CD14-positive monocyte (primary cell): ENCODE data around the gene SSH3. TPM values are rescaled to one million over a fixed set of nuclear protein-coding genes. Genes with fewer than 3 reads are reported as not detected.
A peak's percentile ranks its signal among the peaks of the same experiment; 100 is the strongest.

Experiments
- DNase-seq, 3 donors: peaks; one replicate each; pipeline ENCODE4 v3.0.0-alpha.2; 2011 to 2022
- H2AFZ ChIP-seq: 2 replicates; pipeline ENCODE4 v1.6.0; 2012; ENCODE audit warnings: mild to moderate bottlenecking, low read depth, low read length, inconsistent platforms; ENCODE audit not compliant: insufficient read depth, poor library complexity, severe bottlenecking
- H3K27ac ChIP-seq, 2 donors: 1 replicate in 1 of 2; 2 replicates in 1 of 2; pipeline ENCODE4 v1.5.1; 2012 to 2013; ENCODE audit warnings: low read length in 2 of 2, control low read depth in 1 of 2, inconsistent platforms in 1 of 2, low read depth in 1 of 2, mild to moderate bottlenecking in 1 of 2
- H3K27me3 ChIP-seq, 2 donors: one replicate each; pipeline versions ENCODE4 v1.6.0 to v1.6.1; 2011 to 2013; ENCODE audit warnings: low read length in 2 of 2; ENCODE audit not compliant: control insufficient read depth in 2 of 2, insufficient read depth in 2 of 2
- H3K36me3 ChIP-seq, 2 donors: replicated peaks in 1 of 2; 1 replicate in 1 of 2; 2 replicates in 1 of 2; pipeline versions ENCODE4 v1.5.1 to v1.6.1; 2012 to 2013; ENCODE audit warnings: low read length in 2 of 2, control low read depth in 1 of 2, inconsistent platforms in 1 of 2, mild to moderate bottlenecking in 1 of 2; ENCODE audit not compliant: insufficient read depth in 2 of 2, control insufficient read depth in 1 of 2
- H3K4me1 ChIP-seq, 2 donors: 1 replicate in 1 of 2; 2 replicates in 1 of 2; pipeline versions ENCODE4 v1.5.1 to v1.6.1; 2012 to 2013; ENCODE audit warnings: low read length in 2 of 2, control low read depth in 1 of 2, inconsistent platforms in 1 of 2, mild to moderate bottlenecking in 1 of 2, moderate library complexity in 1 of 2; ENCODE audit not compliant: insufficient read depth in 2 of 2, control insufficient read depth in 1 of 2
- H3K4me2 ChIP-seq: replicated peaks from 2 replicates; pipeline ENCODE3; 2012; ENCODE audit warnings: low read length, moderate library complexity, mild to moderate bottlenecking; ENCODE audit not compliant: poor library complexity, severe bottlenecking; ENCODE audit errors: extremely low read depth
- H3K4me3 ChIP-seq, 3 experiments: fragments of 200-600 bp in 1 of 3; sonication (generic) in 1 of 3; replicated peaks in 1 of 3; 1 replicate in 2 of 3; 2 replicates in 1 of 3; pipeline ENCODE4 v1.5.1; 2011 to 2013; ENCODE audit warnings: low read length in 3 of 3, mild to moderate bottlenecking in 3 of 3, control low read depth in 2 of 3, low read depth in 2 of 3, inconsistent platforms in 1 of 3, moderate library complexity in 1 of 3
- H3K79me2 ChIP-seq: 2 replicates; pipeline ENCODE4 v1.6.0; 2012; ENCODE audit warnings: mild to moderate bottlenecking, control low read depth, inconsistent platforms, low read length, moderate library complexity; ENCODE audit not compliant: insufficient read depth
- H3K9ac ChIP-seq: 2 replicates; pipeline ENCODE4 v1.6.0; 2017; ENCODE audit warnings: low read length, mild to moderate bottlenecking; ENCODE audit not compliant: insufficient read depth, poor library complexity, severe bottlenecking
- H3K9me3 ChIP-seq, 2 donors: replicated peaks in 1 of 2; 1 replicate in 1 of 2; 2 replicates in 1 of 2; pipeline versions ENCODE4 v1.5.1 to v1.6.1; 2012 to 2013; ENCODE audit warnings: low read length in 2 of 2, control low read depth in 1 of 2; ENCODE audit not compliant: control insufficient read depth in 1 of 2, insufficient read depth in 1 of 2
- H4K20me1 ChIP-seq: 2 replicates; pipeline ENCODE4 v1.6.0; 2012; ENCODE audit warnings: mild to moderate bottlenecking, low read length, control low read depth, moderate library complexity; ENCODE audit not compliant: insufficient read depth
- H3K27ac Mint-ChIP-seq, 7 donors: one replicate each; pipeline ENCODE4 v1.8.0; 2020; ENCODE audit warnings: mild to moderate bottlenecking in 7 of 7, mixed read lengths in 7 of 7, moderate library complexity in 6 of 7, inconsistent platforms in 2 of 7
- H3K27me3 Mint-ChIP-seq, 3 donors: one replicate each; pipeline ENCODE4 v1.8.0; 2021 to 2022; ENCODE audit warnings: low read depth in 3 of 3, mild to moderate bottlenecking in 3 of 3, mixed read lengths in 3 of 3, moderate library complexity in 3 of 3, inconsistent platforms in 1 of 3
- H3K36me3 Mint-ChIP-seq, 2 donors: one replicate each; pipeline ENCODE4 v1.8.0; 2020; ENCODE audit warnings: mixed read lengths in 2 of 2, inconsistent platforms in 1 of 2, mild to moderate bottlenecking in 1 of 2
- H3K4me1 Mint-ChIP-seq: one replicate; pipeline ENCODE4 v1.8.0; 2020; ENCODE audit warnings: mild to moderate bottlenecking, mixed read lengths
- H3K4me3 Mint-ChIP-seq, 2 donors: one replicate each; pipeline ENCODE4 v1.8.0; 2020; ENCODE audit warnings: mild to moderate bottlenecking in 2 of 2, mixed read lengths in 2 of 2, moderate library complexity in 1 of 2
- H3K9me3 Mint-ChIP-seq, 7 donors: one replicate each; pipeline ENCODE4 v1.8.0; 2020 to 2022; ENCODE audit warnings: mixed read lengths in 7 of 7, mild to moderate bottlenecking in 6 of 7, moderate library complexity in 6 of 7, inconsistent platforms in 2 of 7
- WGBS: methylation state at CpG from one replicate; pipeline ENCODE4 v1.1.5; 2013; ENCODE audit warnings: missing lambda C conversion rate; ENCODE audit not compliant: insufficient coverage; 5-methylcytosine and 5-hydroxymethylcytosine counted together
- intact Hi-C, 2 donors: fragments of 100-400 bp; cut with micrococcal nuclease; formaldehyde crosslinking; loops; one replicate each; pipeline versions ENCODE4 v1.15.0 to v1.15.1; 2023
- polyA plus RNA-seq, 3 donors: library from polyadenylated mRNA; depleted of rRNA in 1 of 3; unstranded in 2 of 3; stranded (reverse) in 1 of 3; fragments of 300-500 nt in 2 of 3; fragments of >200 nt in 1 of 3; fragmentation: Illumina TruSeq in 2 of 3; gene quantifications; 1 replicate in 2 of 3; 2 replicates in 1 of 3; pipeline ENCODE4 v1.2.3, GENCODE V29; 2012 to 2021
- TF ChIP-seq, protein P1 (sequence below): fragments of 200-600 bp; IDR thresholded peaks from one replicate; pipeline ENCODE4 v1.8.0; 2022; ENCODE audit warnings: antibody characterized with exemption, mild to moderate bottlenecking

The SSH3 gene
- polyA plus RNA-seq, 3 donors: 3.6 to 23.3 (median 5.8) TPM

DNA sequence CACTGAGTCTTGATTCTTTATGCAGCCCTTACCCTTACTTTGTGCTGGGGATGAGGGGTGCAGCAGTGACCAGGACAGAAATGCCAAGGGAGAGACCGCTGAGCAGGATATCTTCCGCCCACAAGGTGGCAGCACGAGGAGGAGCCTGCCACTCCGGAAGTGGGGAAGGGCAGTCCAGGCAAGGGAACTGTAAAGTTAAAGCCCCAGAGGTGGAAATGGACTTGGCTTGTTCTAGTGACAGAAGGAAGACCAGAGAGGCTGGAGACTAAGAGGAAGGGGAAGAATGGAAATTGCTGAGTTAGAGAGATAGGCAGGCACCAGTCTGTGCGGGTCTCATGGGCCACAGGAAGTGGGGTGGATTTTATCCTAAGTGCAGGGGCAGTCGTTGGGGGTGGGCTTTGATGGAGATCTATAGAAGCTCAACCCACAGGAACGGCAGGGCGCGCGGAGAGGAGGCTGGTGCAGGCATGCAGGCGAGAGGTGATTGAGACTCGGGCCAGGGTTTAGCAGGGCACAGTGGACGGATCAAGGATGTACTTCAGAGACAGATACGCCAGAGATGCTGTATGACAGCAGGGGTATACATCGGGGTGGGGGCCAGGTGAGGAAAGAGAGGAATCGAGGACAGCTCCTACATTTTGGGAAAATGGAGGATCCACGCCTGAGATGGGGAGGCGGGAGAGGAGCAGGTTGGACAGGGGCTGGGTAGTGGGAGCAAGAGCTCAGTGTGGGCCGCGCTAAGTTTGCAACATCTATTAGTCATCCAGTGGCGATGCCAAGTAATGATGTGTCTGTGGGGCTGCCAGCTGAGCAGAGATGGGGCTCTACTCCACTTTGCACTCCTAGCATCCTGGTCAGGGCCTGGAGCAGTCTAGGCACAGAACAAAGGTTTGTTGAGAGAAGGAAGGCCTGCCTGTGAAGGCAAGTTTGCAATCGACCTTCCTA is 40.3 kb upstream of the SSH3 start:
- intact Hi-C loops: loop anchor here in 1 of 2 donors (2.0 to 5.0 kb wide), 2 partner anchors 54 to 119 kb away; no protein-coding TSS in a partner anchor
- peaks cover 42% of the 10 kb centered on the region for H3K79me2 ChIP-seq
- H3K9ac ChIP-seq: no peak overlapping the region

DNA sequence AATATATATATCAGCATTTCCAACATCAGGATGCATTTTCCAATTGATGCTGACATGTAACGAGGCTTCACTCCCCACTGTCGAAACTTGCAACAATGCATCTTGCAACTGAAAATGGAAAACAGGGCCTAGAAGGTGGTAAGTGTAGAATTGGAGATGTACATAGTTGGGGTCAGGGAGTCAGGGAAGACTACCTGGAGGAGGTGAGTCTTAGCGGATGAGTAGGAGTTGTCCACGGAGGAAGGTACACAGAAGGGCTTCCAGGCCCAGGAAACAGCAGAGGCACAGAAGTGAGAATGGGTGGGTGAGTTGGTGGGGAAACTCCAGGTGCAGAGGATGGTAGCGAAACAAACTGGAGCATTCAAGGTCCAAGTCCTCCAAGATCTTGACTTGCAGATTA is 39.1 kb upstream of the SSH3 start:
- Histone ChIP-seq H3K36me3 (peaks cover 13 to 16% of the 10 kb centered on the region in 2 donors), H4K20me1 (peaks cover 21% of the 10 kb centered on the region), H3K4me1 (peaks cover 46 to 75% of the 10 kb centered on the region in 2 donors), H3K27me3 (peaks cover 0 to 3% of the 10 kb centered on the region in 2 donors), H3K9me3 (no peaks in the 10 kb centered on the region), H3K9ac (no peak overlapping the region), H3K27ac (no peak overlapping the region), H3K4me3 (no peak overlapping the region), H3K79me2 (peaks cover 54% of the 10 kb centered on the region), H3K4me2 (no peak overlapping the region), H2AFZ (no peak overlapping the region)
- DNase-seq: no peak
- peaks cover 15 to 26% (median 25%) of the 10 kb centered on the region in 3 donors for H3K27me3 Mint-ChIP-seq
- peaks cover 0 to 2% (median 0%) of the 10 kb centered on the region in 7 donors for H3K9me3 Mint-ChIP-seq
- peaks cover 61% of the 10 kb centered on the region for H3K4me1 Mint-ChIP-seq
- H3K27ac Mint-ChIP-seq: peak overlapping the region in 4 of 7 donors; percentile 9 to 74 (median 36)
- TF ChIP-seq, protein P1, sequence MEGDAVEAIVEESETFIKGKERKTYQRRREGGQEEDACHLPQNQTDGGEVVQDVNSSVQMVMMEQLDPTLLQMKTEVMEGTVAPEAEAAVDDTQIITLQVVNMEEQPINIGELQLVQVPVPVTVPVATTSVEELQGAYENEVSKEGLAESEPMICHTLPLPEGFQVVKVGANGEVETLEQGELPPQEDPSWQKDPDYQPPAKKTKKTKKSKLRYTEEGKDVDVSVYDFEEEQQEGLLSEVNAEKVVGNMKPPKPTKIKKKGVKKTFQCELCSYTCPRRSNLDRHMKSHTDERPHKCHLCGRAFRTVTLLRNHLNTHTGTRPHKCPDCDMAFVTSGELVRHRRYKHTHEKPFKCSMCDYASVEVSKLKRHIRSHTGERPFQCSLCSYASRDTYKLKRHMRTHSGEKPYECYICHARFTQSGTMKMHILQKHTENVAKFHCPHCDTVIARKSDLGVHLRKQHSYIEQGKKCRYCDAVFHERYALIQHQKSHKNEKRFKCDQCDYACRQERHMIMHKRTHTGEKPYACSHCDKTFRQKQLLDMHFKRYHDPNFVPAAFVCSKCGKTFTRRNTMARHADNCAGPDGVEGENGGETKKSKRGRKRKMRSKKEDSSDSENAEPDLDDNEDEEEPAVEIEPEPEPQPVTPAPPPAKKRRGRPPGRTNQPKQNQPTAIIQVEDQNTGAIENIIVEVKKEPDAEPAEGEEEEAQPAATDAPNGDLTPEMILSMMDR: no peak
- H3K36me3 Mint-ChIP-seq: peaks cover 20 to 25% of the 10 kb centered on the region in 2 donors
- WGBS: 94% methylated on average over 3 of the region's 5 CpGs
- intact Hi-C loops: loop anchor here in 1 of 2 donors (5.0 kb wide), 1 partner anchor 118 kb away; no protein-coding TSS in a partner anchor
- peak overlapping the region in 1 of 2 donors; percentile 32 for H3K4me3 Mint-ChIP-seq

More for the DNA sequence above, 40.3 kb upstream of the SSH3 start:
- DNase-seq: peak; percentile 73 to 89 (median 87)
- peaks cover 0 to 2% (median 0%) of the 10 kb centered on the region in 7 donors for H3K9me3 Mint-ChIP-seq
- peak overlapping the region; percentile 71 for H3K4me2 ChIP-seq
- H3K27ac Mint-ChIP-seq: peak overlapping the region; percentile 91 to 99 (median 97)
- H3K36me3 ChIP-seq: peaks cover 4 to 7% of the 10 kb centered on the region in 2 donors
- no peaks in the 10 kb centered on the region for H3K9me3 ChIP-seq
- 25% methylated on average over 17 of the region's 22 CpGs for WGBS
- H3K27me3 Mint-ChIP-seq: peaks cover 13 to 26% (median 25%) of the 10 kb centered on the region in 3 donors
- H3K4me1 ChIP-seq: peaks cover 37 to 62% of the 10 kb centered on the region in 2 donors
- peaks cover 49% of the 10 kb centered on the region for H3K4me1 Mint-ChIP-seq
- TF ChIP-seq, protein P1: peak; percentile 82
- peak overlapping the region; percentile 54 to 82 for H3K4me3 Mint-ChIP-seq
- H3K36me3 Mint-ChIP-seq: peaks cover 12 to 20% of the 10 kb centered on the region in 2 donors
- peak overlapping the region; percentile 31 for H2AFZ ChIP-seq
- H3K27me3 ChIP-seq: peaks cover 0 to 3% of the 10 kb centered on the region in 2 donors
- H4K20me1 ChIP-seq: peaks cover 21% of the 10 kb centered on the region
- peak overlapping the region; percentile 77 to 82 for H3K27ac ChIP-seq
- peak overlapping the region in 1 of 3 experiments; percentile 64 for H3K4me3 ChIP-seq
